HCT116 (cell line): Measurements from ENCODE around the gene TRIM72. TPM values are rescaled to one million over a fixed set of nuclear protein-coding genes. Genes with fewer than 3 reads are reported as not detected.

Experiments used
- ATAC-seq: fragments of 200-7000 bp; cut with Tn5 transposase; 2 replicates; pipeline ENCODE4 v1.9.1; 2020; ENCODE audit warnings: mild to moderate bottlenecking, moderate library complexity
- BruUV-seq: library from RNA; stranded (reverse); fragments of 400-500 nt; replicated peaks from 2 replicates; lab custom pipeline; 2021; lab: Mats Ljungman, UMichigan
- CTCF ChIA-PET: fragments of 300-600 bp; sonication (Branson Sonifier 250); formaldehyde crosslinking; loops from one replicate; lab custom pipeline; 2021; ENCODE audit warnings: antibody characterized with exemption; lab: Charles Lee
- POLR2A ChIA-PET: fragments of 300-600, 350-600 bp; sonication (Branson Sonifier 250); formaldehyde crosslinking; loops from one replicate; lab custom pipeline; 2021; ENCODE audit warnings: antibody characterized with exemption; lab: Charles Lee
- RAD21 ChIA-PET, 2 experiments: fragments of 300-600 bp; sonication (Branson Sonifier 250); formaldehyde crosslinking; loops; one replicate each; lab custom pipeline; 2023; ENCODE audit warnings: low total read pairs in 2 of 2; ENCODE audit not compliant: uncharacterized antibody in 2 of 2, unreplicated experiment in 2 of 2, low non-redundant PET in 1 of 2; lab: Charles Lee
- DNase-seq: peaks from one replicate; pipeline ENCODE4 v3.0.0-alpha.2; 2010; ENCODE audit warnings: low read depth, low spot score
- H2AFZ ChIP-seq: fragments of 200-600 bp; shearing (Covaris generic), sonication (generic); 2 replicates; pipeline ENCODE4 v1.6.1; 2017; ENCODE audit warnings: low read depth, mixed run types, mixed read lengths, antibody characterized with exemption, low read length; ENCODE audit not compliant: poor library complexity, severe bottlenecking
- H3K27ac ChIP-seq: 2 replicates; pipeline ENCODE4 v1.5.1; 2012; ENCODE audit warnings: low read depth, low read length
- H3K27me3 ChIP-seq: fragments of 200-600 bp; sonication (generic); 2 replicates; pipeline ENCODE4 v1.6.1; 2016; ENCODE audit warnings: mixed run types, low read length, mixed read lengths; ENCODE audit not compliant: insufficient read depth
- H3K36me3 ChIP-seq, 2 experiments: fragments of 200-500 bp in 1 of 2; fragments of 200-600 bp in 1 of 2; sonication (Bioruptor generic) in 1 of 2; sonication (generic) in 1 of 2; 2 replicates each; pipeline versions ENCODE4 v1.5.1 to v1.6.1; 2014 to 2016; ENCODE audit warnings: low read length in 2 of 2, inconsistent platforms in 1 of 2, mixed read lengths in 1 of 2, mixed run types in 1 of 2; ENCODE audit not compliant: insufficient read depth in 2 of 2, control insufficient read depth in 1 of 2
- H3K4me1 ChIP-seq, 2 experiments: fragments of 200-600 bp in 1 of 2; sonication (generic) in 1 of 2; 2 replicates each; pipeline versions ENCODE4 v1.5.1 to v1.6.1; 2012 to 2017; ENCODE audit warnings: low read length in 2 of 2, inconsistent platforms in 1 of 2, mild to moderate bottlenecking in 1 of 2, mixed read lengths in 1 of 2, mixed run types in 1 of 2, moderate library complexity in 1 of 2; ENCODE audit not compliant: insufficient read depth in 2 of 2, control insufficient read depth in 1 of 2
- H3K4me2 ChIP-seq: fragments of 200-600 bp; sonication (generic); 2 replicates; pipeline ENCODE4 v1.6.1; 2017; ENCODE audit warnings: mixed run types, low read length, mixed read lengths
- H3K4me3 ChIP-seq, 2 experiments: fragments of 200-600 bp in 1 of 2; sonication (generic) in 1 of 2; replicated peaks in 1 of 2; 2 replicates each; pipeline ENCODE4 v1.5.1; 2011 to 2016; ENCODE audit warnings: low read length in 2 of 2, control low read depth in 1 of 2, low read depth in 1 of 2, mild to moderate bottlenecking in 1 of 2, mixed read lengths in 1 of 2, mixed run types in 1 of 2
- H3K79me2 ChIP-seq: fragments of 200-600 bp; sonication (generic); 2 replicates; pipeline ENCODE4 v1.6.1; 2017; ENCODE audit warnings: mild to moderate bottlenecking, mixed run types, low read length, moderate library complexity, mixed read lengths; ENCODE audit not compliant: insufficient read depth
- H3K9ac ChIP-seq: fragments of 200-600 bp; sonication (generic); 2 replicates; pipeline ENCODE4 v1.6.1; 2016; ENCODE audit warnings: low read length, mixed read lengths
- H3K9me2 ChIP-seq: fragments of 200-600 bp; sonication (generic), shearing (Covaris generic); 2 replicates; pipeline ENCODE4 v1.6.1; 2017; ENCODE audit warnings: mixed run types, mild to moderate bottlenecking, moderate library complexity; ENCODE audit not compliant: insufficient read depth
- H3K9me3 ChIP-seq, 2 experiments: fragments of 200-500 bp in 1 of 2; fragments of 200-600 bp in 1 of 2; sonication (Bioruptor generic) in 1 of 2; sonication (generic) in 1 of 2; 2 replicates each; pipeline ENCODE4 v1.6.1; 2014 to 2017; ENCODE audit warnings: low read length in 2 of 2, mixed read lengths in 2 of 2, inconsistent platforms in 1 of 2, low read depth in 1 of 2, mild to moderate bottlenecking in 1 of 2, mixed run types in 1 of 2, moderate library complexity in 1 of 2; ENCODE audit not compliant: control insufficient read depth in 1 of 2, insufficient read depth in 1 of 2
- H4K20me1 ChIP-seq: fragments of 200-600 bp; sonication (generic), shearing (Covaris generic); 2 replicates; pipeline ENCODE4 v1.6.1; 2017; ENCODE audit warnings: mixed run types, mild to moderate bottlenecking, moderate library complexity; ENCODE audit not compliant: insufficient read depth
- CBX3 ChIP-seq: IDR thresholded peaks from 2 replicates; pipeline ENCODE4 v1.6.1; 2012; ENCODE audit warnings: low read depth
- CTCF ChIP-seq, 3 experiments: fragments of 200-600 bp in 1 of 3; sonication (generic) in 1 of 3; IDR thresholded peaks in 2 of 3; conservative IDR thresholded peaks in 1 of 3; 2 replicates each; pipeline ENCODE4 v1.5.1; 2012 to 2017; ENCODE audit warnings: low read depth in 2 of 3, low read length in 2 of 3, antibody characterized with exemption in 1 of 3, borderline replicate concordance in 1 of 3, control low read depth in 1 of 3, mild to moderate bottlenecking in 1 of 3, mixed read lengths in 1 of 3, mixed run types in 1 of 3, moderate library complexity in 1 of 3; ENCODE audit not compliant: insufficient read depth in 1 of 3
- EGR1 ChIP-seq: IDR thresholded peaks from 2 replicates; pipeline ENCODE4 v1.6.1; 2012; ENCODE audit warnings: low read depth
- EZH2 ChIP-seq: fragments of 200-600 bp; sonication (generic); IDR thresholded peaks from 2 replicates; pipeline ENCODE4 v1.6.1; 2017; ENCODE audit warnings: antibody characterized with exemption, mixed run types
- EZH2phosphoT487 ChIP-seq: fragments of 200-600 bp; IDR thresholded peaks from 2 replicates; pipeline ENCODE4 v1.6.1; 2018; ENCODE audit warnings: antibody characterized with exemption, borderline replicate concordance
- FOSL1 ChIP-seq: IDR thresholded peaks from 2 replicates; pipeline ENCODE4 v1.6.1; 2012; ENCODE audit warnings: low read depth
- JUND ChIP-seq: IDR thresholded peaks from 2 replicates; pipeline ENCODE4 v1.6.1; 2012
- MAX ChIP-seq: IDR thresholded peaks from 2 replicates; pipeline ENCODE4 v1.6.1; 2012
- POLR2A ChIP-seq: IDR thresholded peaks from 2 replicates; pipeline ENCODE4 v1.7.0; 2011; ENCODE audit warnings: borderline replicate concordance; ENCODE audit not compliant: insufficient read depth, insufficient read length; ENCODE audit errors: extremely low read depth
- POLR2AphosphoS5 ChIP-seq: IDR thresholded peaks from 2 replicates; pipeline ENCODE4 v1.6.1; 2011; ENCODE audit warnings: mild to moderate bottlenecking, low read depth, low read length, moderate library complexity
- REST ChIP-seq: IDR thresholded peaks from 2 replicates; pipeline ENCODE4 v1.6.1; 2012; ENCODE audit warnings: low read depth
- SIN3A ChIP-seq: IDR thresholded peaks from 2 replicates; pipeline ENCODE4 v1.6.1; 2012; ENCODE audit warnings: low read depth
- SP1 ChIP-seq: IDR thresholded peaks from 2 replicates; pipeline ENCODE4 v1.6.1; 2012; ENCODE audit warnings: low read depth
- SRF ChIP-seq: IDR thresholded peaks from 2 replicates; pipeline ENCODE4 v1.6.1; 2012; ENCODE audit warnings: low read depth
- TCF7L2 ChIP-seq: IDR thresholded peaks from 2 replicates; pipeline ENCODE4 v1.7.0; 2011; ENCODE audit warnings: borderline replicate concordance, inconsistent platforms; ENCODE audit not compliant: insufficient read depth, insufficient read length; ENCODE audit errors: extremely low read depth
- YY1 ChIP-seq: IDR thresholded peaks from 2 replicates; pipeline ENCODE4 v1.6.1; 2011; ENCODE audit warnings: low read length, low read depth, moderate library complexity, mild to moderate bottlenecking; ENCODE audit not compliant: insufficient replicate concordance; ENCODE audit errors: extremely low read depth
- ZFX ChIP-seq: fragments of 450-650 bp; IDR thresholded peaks from 2 replicates; pipeline ENCODE4 v1.6.1; 2017
- ZNF274 ChIP-seq: fragments of 200-500 bp; sonication (Bioruptor generic); IDR thresholded peaks from 2 replicates; pipeline ENCODE4 v1.6.1; 2014; ENCODE audit warnings: mild to moderate bottlenecking, low read depth, low read length, inconsistent platforms
- intact Hi-C: fragments of 100-400 bp; cut with micrococcal nuclease; formaldehyde crosslinking; loops from 2 replicates; pipeline ENCODE4 v1.10.0; 2022
- total RNA-seq: library from RNA; stranded (reverse); gene quantifications from one replicate; pipeline ENCODE4 v1.2.1, GENCODE V29; 2021; ENCODE audit not compliant: unreplicated experiment

TRIM72 gene
- total RNA-seq, 1 experiment from 2014 or later, result 43.8 TPM

DNA sequence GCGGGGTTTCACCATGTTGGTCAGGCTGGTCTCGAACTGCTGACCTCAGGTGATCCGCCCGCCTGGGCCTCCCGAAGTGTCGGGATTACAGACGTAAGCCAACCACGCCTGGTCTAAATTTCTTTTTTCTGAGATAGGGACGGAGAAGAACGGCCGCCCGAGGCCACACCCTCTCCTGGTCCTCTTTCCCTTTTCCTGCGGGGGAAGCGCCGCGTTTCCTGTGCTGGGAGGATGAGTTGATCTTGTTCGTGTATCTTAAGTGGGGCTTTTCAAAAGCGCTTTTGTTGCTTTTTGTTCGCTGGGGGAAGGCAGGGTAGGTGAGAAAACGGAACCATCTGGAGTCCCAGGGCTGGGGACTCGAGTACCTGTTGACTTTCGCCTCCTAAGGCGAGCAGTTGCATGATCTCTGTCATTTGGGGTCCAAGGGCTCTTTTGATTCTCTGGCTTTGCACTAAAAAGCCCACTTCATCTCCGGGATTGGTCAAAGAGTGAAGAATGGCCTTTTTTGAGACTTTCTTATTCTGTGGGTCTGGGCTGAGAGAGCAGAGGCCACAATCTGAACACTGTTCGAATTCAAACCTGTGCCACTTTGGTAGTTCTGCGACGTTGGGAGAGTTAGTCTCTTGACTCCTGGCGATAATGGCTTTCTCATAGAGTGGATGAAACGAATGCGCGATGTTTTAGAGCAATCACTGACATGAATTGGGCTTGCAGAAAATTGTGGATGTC, 32.7 kb upstream of the TRIM72 start (continued):
- TF ChIP-seq ZFX (no peak), ZNF274 (no peak), CBX3 (no peak), JUND (no peak)

DNA sequence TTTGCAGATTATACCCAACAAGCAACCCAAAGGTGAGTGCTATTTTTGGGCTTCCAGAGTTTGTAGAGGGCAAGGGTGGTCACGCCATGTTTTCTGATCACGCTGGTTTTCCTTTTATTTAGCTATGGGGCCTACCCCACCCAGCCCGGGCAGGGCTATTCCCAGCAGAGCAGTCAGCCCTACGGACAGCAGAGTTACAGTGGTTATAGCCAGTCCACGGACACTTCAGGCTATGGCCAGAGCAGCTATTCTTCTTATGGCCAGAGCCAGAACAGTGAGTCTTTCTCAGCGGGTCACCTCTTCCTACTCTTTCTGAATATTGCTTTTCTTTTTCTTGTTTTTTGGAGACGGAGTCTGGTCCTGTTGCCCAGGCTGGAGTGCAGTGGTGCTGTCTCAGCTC, 31.5 kb upstream of the TRIM72 start:
- ChIA-PET RAD21 (no interaction called here), POLR2A (interaction anchor here (1.0 kb wide), 1 partner anchor 31 kb away, joined by 3 read pairs; the partner anchor contains the start of gene TRIM72), CTCF (no interaction called here)
- Histone ChIP-seq H3K27ac (no peak overlapping the region), H3K27me3 (no peaks in the 10 kb centered on the region), H4K20me1 (peaks cover 63% of the 10 kb centered on the region), H3K36me3 (peaks cover 44 to 62% of the 10 kb centered on the region in 2 experiments), H2AFZ (no peak overlapping the region), H3K9me3 (no peaks in the 10 kb centered on the region), H3K79me2 (peaks cover 74% of the 10 kb centered on the region), H3K4me2 (peak overlapping the region; percentile 92), H3K4me3 (0 out of 4 replicates have a peak overlapping the region, but pooled peaks of 1 of the 2 experiments have one; percentile 90), H3K9ac (no peak overlapping the region), H3K4me1 (peaks cover 10 to 26% of the 10 kb centered on the region in 2 experiments)
- intact Hi-C loops, result no loop called here
- no peak for ATAC-seq
- no TSS peak for BruUV-seq
- no peak for TF ChIP-seq YY1
- TF ChIP-seq FOSL1, result no peak
- TF ChIP-seq ZNF274, result no peak
- no peak for TF ChIP-seq EZH2phosphoT487
- no peak for TF ChIP-seq POLR2AphosphoS5
- no peak for TF ChIP-seq ZFX
- TF ChIP-seq JUND, result no peak
- no peak for TF ChIP-seq EZH2
- TF ChIP-seq SRF, result no peak
- TF ChIP-seq CBX3, result no peak
- no peak for TF ChIP-seq SP1
- no peak for TF ChIP-seq TCF7L2
- TF ChIP-seq EGR1, result no peak
- TF ChIP-seq REST, result no peak
- TF ChIP-seq MAX, result no peak
- no peak for TF ChIP-seq CTCF (IDR thresholded peaks at IDR 0.05 in 2 of 3, conservative IDR thresholded peaks at IDR 0.05 in 1 of 3; ENCODE audit: borderline replicate concordance in 1 of 3, insufficient read depth in 1 of 3, low read depth in 2 of 3, low read length in 2 of 3)
- no peak for TF ChIP-seq POLR2A
- TF ChIP-seq SIN3A, result no peak
- TF ChIP-seq, all 23 proteins: peak for 0
- H3K9me2 ChIP-seq, result no peaks in the 10 kb centered on the region
- no peak for DNase-seq
